HG03135 (cell line): ENCODE data around the gene INHBB.
"Not testable (repeated sequence)": the region's sequence is repeated elsewhere in the genome, so short reads cannot be mapped to it uniquely, and the experiment has no call there.

Experiments
- ATAC-seq: cut with Tn5 transposase; IDR thresholded peaks from one replicate; pipeline ENCODE4 v1.9.1; 2021; ENCODE audit warnings: mild to moderate bottlenecking, moderate library complexity; ENCODE audit not compliant: unreplicated experiment

Gene INHBB

DNA sequence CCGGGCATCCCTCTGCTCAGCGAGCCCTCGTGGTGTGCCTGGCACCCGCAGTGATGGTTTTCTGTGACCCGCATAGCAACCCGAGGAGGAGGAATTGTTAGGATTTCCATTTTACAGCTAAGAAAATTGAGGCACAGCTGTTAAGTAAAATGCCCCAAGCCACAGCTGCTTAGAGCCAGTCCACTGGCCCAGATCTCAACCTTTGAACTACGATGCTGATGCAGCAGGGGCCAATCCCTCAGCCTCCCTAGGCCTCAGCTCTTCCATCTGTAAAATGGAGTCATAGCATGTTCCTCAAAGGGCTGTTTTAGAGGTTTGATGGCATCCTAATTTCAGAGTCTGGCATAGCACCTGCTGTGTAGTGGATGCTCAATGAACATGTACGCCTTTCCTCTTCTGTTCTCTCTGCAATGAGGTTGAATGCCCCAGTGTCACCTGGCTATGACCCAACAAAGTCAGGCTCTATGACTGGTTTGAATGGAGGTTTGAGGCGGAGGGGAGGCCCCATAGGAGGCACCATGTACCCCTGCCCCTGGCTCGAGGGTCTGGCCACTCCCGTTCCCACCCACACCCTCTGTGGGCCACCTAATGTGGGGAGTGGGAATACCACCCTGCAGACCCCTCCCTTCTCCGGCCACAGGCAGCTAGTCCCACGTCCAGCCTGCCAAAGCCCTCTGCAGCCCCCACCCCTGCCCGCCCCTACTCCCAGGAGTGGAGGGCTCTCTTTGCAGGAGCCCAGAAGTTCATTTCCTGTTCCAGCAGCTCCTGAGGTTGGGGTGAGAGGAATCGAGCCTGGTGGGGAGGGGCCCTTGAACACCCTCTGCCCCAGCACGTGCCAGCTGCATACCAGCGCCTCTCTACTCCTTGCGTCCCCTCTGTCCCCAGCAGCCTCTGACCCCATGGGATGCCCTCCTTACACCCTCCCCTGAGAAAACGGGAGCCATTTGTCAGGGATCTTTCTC lies 31.0 kb downstream of the INHBB start:
- ATAC-seq = no peak

GRCh38 chr2:120378605-120379004 lies 32.7 kb downstream of the INHBB start:
- no peak for ATAC-seq

GRCh38 chr2:120379916-120380893 lies 34.3 kb downstream of the INHBB start:
- no peak for ATAC-seq

- ATAC-seq = no peak
These were observed 35.3 kb downstream of the INHBB start for GRCh38 chr2:120381192-120381591.

DNA sequence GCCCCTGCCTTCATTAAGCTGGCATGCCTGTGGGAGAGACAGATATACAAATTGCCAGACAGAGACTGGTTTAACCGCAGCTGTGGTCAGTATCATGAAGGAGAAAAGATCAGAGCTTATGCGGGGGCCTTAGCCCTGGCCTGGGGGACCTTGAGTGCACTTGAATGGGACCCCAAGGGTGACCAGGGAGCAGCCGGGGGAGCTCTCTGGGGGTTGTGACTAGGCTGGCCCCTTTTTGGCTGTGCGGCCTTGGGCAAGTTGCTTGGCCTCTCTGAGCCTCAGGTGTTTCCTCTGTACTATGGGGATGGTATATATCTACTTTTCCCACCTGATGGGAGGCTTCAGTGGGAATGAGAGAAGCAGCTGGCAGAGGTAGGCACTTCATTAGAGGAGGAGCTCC lies 35.7 kb downstream of the INHBB start:
- no peak for ATAC-seq

GRCh38 chr2:120382541-120383144 lies 36.7 kb downstream of the INHBB start:
- ATAC-seq = no peak

DNA sequence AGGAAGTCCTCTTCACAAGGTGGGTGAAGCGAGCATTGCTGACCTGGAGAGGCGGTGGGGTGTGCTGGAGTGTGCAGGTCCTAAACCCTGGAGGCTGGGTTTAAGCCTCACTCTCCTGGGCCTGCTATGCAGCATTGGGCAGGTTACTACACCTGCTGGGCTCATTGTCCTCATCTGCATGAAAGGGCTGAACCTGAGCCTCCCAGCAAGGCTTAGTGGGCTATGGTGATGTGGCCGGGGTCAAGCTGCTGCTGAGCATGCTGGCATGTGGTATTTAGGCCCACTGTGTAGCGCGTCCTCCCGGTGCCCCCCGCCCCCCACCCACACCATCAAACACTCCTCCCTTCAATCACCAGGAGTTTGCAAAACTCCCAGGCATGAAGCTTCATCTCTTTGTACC lies 37.3 kb downstream of the INHBB start:
- ATAC-seq = no peak

GRCh38 chr2:120383631-120384340 lies 37.9 kb downstream of the INHBB start:
- no peak for ATAC-seq

DNA sequence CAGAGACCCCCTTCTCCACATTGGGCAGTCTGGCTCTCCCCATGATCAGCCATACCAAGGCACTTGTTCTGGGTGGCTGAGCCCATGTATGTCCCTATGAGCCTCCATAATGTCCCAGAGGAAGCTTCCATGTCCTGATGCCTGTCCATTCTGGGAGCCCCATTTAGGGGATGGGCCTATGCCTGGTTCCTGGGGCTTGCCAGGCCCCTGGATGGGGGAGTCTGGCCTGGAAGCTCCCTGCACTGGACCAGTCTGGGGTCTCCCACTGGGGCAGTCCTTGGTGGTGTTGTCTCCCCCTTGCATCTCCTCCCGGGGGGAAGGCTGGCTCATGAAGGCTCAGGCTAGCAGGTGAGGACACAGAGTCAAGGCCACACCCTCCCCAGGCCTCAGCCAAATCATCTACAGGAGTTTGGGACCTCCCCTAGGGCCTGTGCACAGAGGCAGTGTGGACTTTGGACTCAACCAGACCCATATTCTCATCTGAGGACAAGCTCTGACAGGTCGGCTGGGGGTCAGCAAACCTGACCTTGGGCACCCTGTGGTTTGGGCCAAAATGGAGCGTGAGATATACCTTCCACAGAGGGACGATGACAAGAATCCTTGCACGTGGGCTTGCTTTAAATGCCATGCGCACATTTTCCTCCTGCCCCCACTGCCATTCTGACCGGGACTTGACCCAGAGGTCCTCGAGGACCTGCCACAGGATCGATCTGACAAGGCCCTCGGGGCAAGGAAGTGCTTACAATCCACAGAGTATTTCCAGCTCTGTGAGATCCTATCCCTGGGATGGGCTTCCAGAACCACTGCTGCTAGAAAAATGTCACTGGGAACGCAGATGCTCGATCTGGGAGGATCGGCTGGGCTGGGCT lies 38.8 kb downstream of the INHBB start:
- no peak for ATAC-seq

DNA sequence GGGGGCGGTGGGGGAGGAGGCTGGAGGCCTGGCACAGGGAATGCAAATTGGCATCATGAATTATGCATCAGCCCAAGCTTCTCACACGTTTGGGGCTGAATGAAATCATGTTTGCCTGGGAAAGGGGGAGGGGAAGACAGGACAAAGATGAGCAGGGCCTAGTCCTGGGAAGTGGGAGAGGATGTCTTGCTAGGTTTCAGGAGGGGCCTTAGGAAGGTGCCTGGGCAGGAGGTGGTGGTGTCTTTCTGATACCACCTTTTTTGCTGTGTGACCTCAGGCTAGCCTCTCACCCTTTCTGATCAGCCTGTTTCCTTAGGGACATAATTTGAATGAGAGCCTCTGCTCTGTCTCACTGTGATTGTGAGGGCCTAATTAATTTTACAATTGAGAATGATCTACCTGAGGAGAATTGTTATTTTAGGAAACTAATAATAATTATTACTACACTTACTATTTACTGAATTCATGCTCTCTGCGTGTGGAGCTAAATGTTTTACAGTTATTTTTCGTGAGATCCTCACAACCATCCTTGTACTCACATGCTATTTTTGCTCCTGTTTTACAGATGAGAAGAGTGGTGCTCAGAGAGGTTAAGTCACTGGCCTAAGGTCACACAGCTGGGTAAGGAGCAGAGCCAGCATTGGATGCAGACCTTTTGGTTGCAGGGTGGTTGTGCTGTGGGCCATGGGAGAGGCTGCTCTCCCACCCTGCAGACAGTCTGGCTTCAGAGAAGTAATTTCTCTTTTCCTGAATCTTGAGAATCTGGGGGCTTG lies 39.6 kb downstream of the INHBB start:
- ATAC-seq = no peak

- no peak for ATAC-seq
These were observed 42.5 kb downstream of the INHBB start for GRCh38 chr2:120388222-120389035.

DNA sequence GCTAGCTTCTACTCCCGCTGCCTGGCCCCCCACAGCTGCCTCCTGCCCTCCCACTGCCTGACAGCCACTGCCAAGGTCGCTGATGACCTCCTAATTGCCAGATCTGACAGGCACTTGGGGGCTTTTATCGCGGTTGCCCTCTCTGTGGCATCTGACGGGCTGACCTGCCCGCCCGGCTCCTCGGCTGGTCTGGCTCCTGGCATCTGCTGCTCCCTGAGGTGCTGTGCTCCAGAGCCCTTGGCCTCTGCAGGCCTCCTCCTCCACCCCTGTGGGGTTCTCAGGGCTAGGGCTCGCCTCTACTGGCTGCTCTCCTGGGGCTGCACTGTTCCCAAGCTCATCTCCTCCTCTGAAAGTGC lies 43.1 kb downstream of the INHBB start:
- ATAC-seq = no peak

- ATAC-seq = no peak
These were observed 44.6 kb downstream of the INHBB start for GRCh38 chr2:120390381-120391055.

DNA sequence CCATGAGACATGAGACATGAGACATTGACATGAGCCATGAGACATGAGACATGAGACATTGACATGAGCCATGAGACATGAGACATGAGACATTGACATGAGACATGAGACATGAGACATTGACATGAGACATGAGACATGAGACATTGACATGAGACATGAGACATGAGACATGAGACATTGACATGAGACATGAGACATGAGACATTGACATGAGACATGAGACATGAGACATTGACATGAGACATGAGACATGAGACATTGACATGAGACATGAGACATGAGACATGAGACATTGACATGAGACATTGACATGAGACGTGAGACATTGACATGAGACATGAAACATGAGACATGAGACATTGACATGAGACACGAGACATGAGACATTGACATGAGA lies 45.4 kb downstream of the INHBB start:
- ATAC-seq = not testable (repeated sequence)

GRCh38 chr2:120391911-120392665 lies 46.2 kb downstream of the INHBB start:
- ATAC-seq = no peak

GRCh38 chr2:120392923-120393322 lies 47.0 kb downstream of the INHBB start:
- ATAC-seq = no peak

- ATAC-seq = no peak
These were observed 47.5 kb downstream of the INHBB start for GRCh38 chr2:120393456-120393855.
